H1 (cell line): ENCODE measurements around the gene ILF3. TPM values are rescaled to one million over a fixed set of nuclear protein-coding genes. Genes with fewer than 3 reads are reported as not detected.

Source experiments
- HDAC2 ChIP-seq, 2 experiments: fragments of 300-600 bp in 1 of 2; sonication (generic) in 1 of 2; IDR thresholded peaks; 2 replicates each; pipeline ENCODE4 v1.6.1; 2011 to 2012; ENCODE audit warnings: low read depth in 2 of 2, low read length in 2 of 2, mild to moderate bottlenecking in 2 of 2, moderate library complexity in 2 of 2, borderline replicate concordance in 1 of 2, inconsistent platforms in 1 of 2
- polyA plus RNA-seq, 7 experiments: library from polyadenylated mRNA; depleted of rRNA in 3 of 7; stranded (reverse) in 5 of 7; unstranded in 2 of 7; fragments of >200 nt in 5 of 7; fragments of 200-250 nt in 2 of 7; gene quantifications; 1 replicate in 5 of 7; 2 replicates in 1 of 7; 4 replicates in 1 of 7; pipeline versions ENCODE4 v1.2.1 to v1.2.3, GENCODE V29; 2011 to 2013; ENCODE audit warnings: missing spikeins in 2 of 7, mixed read lengths in 2 of 7
- total RNA-seq: library from RNA; stranded (reverse); fragmentation: NEBNext Ultra II Directional; extraction: Animal tissue kit (Norgen Biotek cat#: 25700); gene quantifications from 2 replicates; pipeline ENCODE4 v1.2.1, GENCODE V29; 2021

Gene ILF3
- total and polyA plus RNA-seq, 2 of the 8 experiments (the other 6 are each of a cell fraction or from before 2014, with no cell fraction given): 291 to 695 TPM

GRCh38 chr19:10701955-10702525, 47.9 kb downstream of the ILF3 start (continued):
- no peak for TF ChIP-seq HDAC2 (IDR thresholded peaks at IDR 0.05; ENCODE audit: borderline replicate concordance in 1 of 2, low read depth in 2 of 2, low read length in 2 of 2)
